ENCODE data around the gene HES2. TPM values are rescaled to one million over a fixed set of nuclear protein-coding genes. Genes with fewer than 3 reads are reported as not detected.

The HES2 gene
- total RNA-seq (2022; extraction: Qiagen RNA extraction) = 2.2 to 4.6 TPM (median 4.1 TPM) in 5 replicates

GRCh38 chr1:6419804-6420453 is at the start of gene HES2:
Gene HES2, minus strand, starts transcription at chr1:6419919. Its CDS starts 99 bp downstream, at chr1:6419820.

GRCh38 chr1:6466023-6466422 is 46.3 kb upstream of the HES2 start, which contains the start of gene TNFRSF25:
Gene TNFRSF25, minus strand, starts transcription at chr1:6466173. Its CDS starts 66 bp downstream, at chr1:6466107.

DNA sequence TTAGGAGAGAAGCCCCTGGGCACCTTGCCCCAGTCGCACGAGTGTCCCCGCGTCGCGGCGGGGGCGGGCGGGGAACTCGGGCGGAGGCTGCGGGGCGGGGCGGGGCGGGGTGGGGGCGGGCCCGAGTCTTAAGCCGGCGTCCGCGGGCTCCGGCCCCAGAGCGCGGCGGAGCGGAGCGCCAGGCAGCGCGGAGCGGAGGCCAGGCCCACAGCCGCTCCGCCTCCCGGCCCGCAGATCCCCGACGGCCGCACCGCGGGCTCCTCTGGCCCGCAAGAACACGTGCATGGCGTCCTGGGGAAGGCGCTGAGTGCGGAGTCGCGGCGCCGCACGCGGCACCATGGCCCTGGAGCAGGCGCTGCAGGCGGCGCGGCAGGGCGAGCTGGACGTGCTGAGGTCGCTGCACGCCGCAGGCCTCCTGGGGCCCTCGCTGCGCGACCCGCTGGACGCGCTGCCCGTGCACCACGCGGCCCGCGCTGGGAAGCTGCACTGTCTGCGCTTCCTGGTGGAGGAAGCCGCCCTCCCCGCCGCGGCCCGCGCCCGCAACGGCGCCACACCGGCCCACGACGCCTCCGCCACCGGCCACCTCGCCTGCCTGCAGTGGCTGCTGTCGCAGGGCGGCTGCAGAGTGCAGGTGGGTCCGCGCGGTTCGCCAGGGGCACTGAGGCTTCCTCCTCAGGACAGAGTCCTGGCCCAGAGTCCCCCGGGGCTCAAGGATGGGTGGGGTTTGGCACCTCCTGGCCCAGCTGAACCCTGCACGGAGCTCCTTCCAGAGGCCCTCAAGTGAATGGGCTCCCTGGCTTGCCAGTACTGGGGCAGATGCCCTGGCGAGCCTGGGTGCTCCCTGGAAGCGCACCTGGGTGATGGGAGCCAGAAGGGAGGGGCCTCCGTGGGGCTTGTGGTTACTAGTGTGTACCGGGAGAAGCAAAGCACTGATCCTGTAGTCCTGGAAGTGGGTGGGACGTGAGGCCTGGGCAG is 5.2 kb upstream of the HES2 start, which contains the start of gene ESPN:
ESPN (plus strand) TSS at position 158 of the 975 bp plus-strand sequence; CDS start at position 338, 180 bp downstream.

DNA sequence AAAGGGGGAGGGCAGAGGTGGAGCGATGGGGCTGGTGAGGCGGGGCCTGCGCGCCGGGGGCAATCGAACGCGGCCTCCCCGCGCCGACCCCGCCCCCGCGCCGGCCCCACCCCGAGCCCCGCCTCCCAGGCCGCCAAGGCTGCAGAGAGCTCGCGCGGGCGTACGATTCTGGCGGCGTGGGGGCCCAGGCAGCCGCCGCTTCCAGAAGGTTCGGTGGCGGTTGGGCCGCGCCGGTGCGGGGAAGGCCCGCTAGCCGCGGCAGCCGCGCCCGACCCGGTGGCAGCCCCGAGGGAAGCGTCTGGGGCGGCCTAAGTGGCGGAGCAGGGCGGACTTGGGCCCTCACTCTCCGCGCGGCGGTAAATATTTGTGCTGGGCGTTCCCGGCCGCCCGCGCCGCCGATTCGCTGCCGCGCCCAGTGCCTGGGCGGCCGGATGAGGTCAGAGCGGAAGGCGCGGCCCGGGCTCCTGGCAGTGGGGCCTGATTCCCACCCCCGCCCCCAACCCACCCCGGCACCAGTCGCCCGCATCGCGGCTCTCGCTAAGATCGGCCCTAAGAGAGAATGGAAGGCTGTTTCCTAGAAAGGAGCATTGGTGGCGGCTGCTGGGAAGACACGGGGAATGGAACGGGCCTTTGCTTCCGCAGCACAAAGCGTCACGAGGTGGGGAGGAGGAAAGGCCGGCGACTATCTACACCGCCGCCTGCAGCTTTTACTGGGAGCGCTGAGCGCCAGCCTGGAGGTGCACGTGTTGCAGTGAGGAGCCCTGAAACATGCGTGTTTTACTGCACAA is 26.1 kb downstream of the HES2 start, which contains the start of gene ACOT7:
ACOT7 (minus strand) TSS at position 368 of the 788 bp plus-strand sequence. CDS start 368 bp downstream, outside the sequence.

Other genes starting within 250 kb of the HES2 start
- 0.76 to 1.3 TPM (median 0.83 TPM) in 5 replicates for gene CHD5, start 239.6 kb downstream of the HES2 start, total RNA-seq (2022; extraction: Qiagen RNA extraction)
- 331 to 457 TPM (median 409 TPM) in 5 replicates for gene RPL22, start 220.3 kb downstream of the HES2 start, total RNA-seq (2022; extraction: Qiagen RNA extraction)
- 10.8 to 21.2 TPM (median 18.4 TPM) in 5 replicates for gene RNF207, start 213.8 kb downstream of the HES2 start, total RNA-seq (2022; extraction: Qiagen RNA extraction)
- 52.0 to 61.1 TPM (median 55.9 TPM) in 5 replicates for gene ICMT, start 184.0 kb downstream of the HES2 start, total RNA-seq (2022; extraction: Qiagen RNA extraction)
- not detected in 5 replicates for gene HES3, start 175.7 kb downstream of the HES2 start, total RNA-seq (2022; extraction: Qiagen RNA extraction)
- 0.76 to 1.5 TPM (median 1.4 TPM) in 5 replicates for gene GPR153, start 158.8 kb downstream of the HES2 start, total RNA-seq (2022; extraction: Qiagen RNA extraction)
- 57.8 to 83.1 TPM (median 78.4 TPM) in 5 replicates for gene ACOT7, start 26.2 kb downstream of the HES2 start, total RNA-seq (2022; extraction: Qiagen RNA extraction)
- 0.27 to 0.89 TPM (median 0.61 TPM) in 5 replicates for gene ESPN, start 4.9 kb upstream of the HES2 start, total RNA-seq (2022; extraction: Qiagen RNA extraction)
- 2.4 to 3.9 TPM (median 3.5 TPM) in 5 replicates for gene TNFRSF25, start 46.3 kb upstream of the HES2 start, total RNA-seq (2022; extraction: Qiagen RNA extraction)
- gene PLEKHG5, start 71.7 kb upstream of the HES2 start, total RNA-seq (2022; extraction: Qiagen RNA extraction) = 2.4 to 4.5 TPM (median 3.2 TPM) in 5 replicates
- gene NOL9, start 134.6 kb upstream of the HES2 start, total RNA-seq (2022; extraction: Qiagen RNA extraction) = 3.4 to 4.8 TPM (median 3.9 TPM) in 5 replicates
- not detected in 5 replicates for gene TAS1R1, start 135.4 kb upstream of the HES2 start, total RNA-seq (2022; extraction: Qiagen RNA extraction)
- gene ZBTB48, start 160.1 kb upstream of the HES2 start, total RNA-seq (2022; extraction: Qiagen RNA extraction) = 8.5 to 16.2 TPM (median 14.0 TPM) in 5 replicates
- 17.3 to 35.2 TPM (median 27.0 TPM) in 5 replicates for gene KLHL21, start 182.9 kb upstream of the HES2 start, total RNA-seq (2022; extraction: Qiagen RNA extraction)
- gene PHF13, start 193.8 kb upstream of the HES2 start, total RNA-seq (2022; extraction: Qiagen RNA extraction) = 8.0 to 10.4 TPM (median 9.8 TPM) in 5 replicates
- gene THAP3, start 204.9 kb upstream of the HES2 start, total RNA-seq (2022; extraction: Qiagen RNA extraction) = 15.0 to 18.6 TPM (median 17.9 TPM) in 5 replicates

Measured in A549 treated with CORT108297 at 1 μM for 4 hours (cell line).